Measurements from ENCODE around the gene LGALS4. TPM values are rescaled to one million over a fixed set of nuclear protein-coding genes. Genes with fewer than 3 reads are reported as not detected.
"Not testable (repeated sequence)": the region's sequence is repeated elsewhere in the genome, so short reads cannot be mapped to it uniquely, and the experiment has no call there.

The LGALS4 gene
- polyA plus RNA-seq, 4 donors, result 0.97 to 3.0 (median 2.0) TPM

GRCh38 chr19:38843175-38843758 lies 30.5 kb upstream of the LGALS4 start:
- DNase-seq (ENCODE audit: low read depth in 4 of 4, low spot score in 2 of 4), result no peak

- DNase-seq (ENCODE audit: low read depth in 4 of 4, low spot score in 2 of 4), result no peak
Measured at GRCh38 chr19:38842439-38843174, 29.9 kb upstream of the LGALS4 start.

GRCh38 chr19:38841787-38842438 lies 29.2 kb upstream of the LGALS4 start:
- no peak for DNase-seq (ENCODE audit: low read depth in 4 of 4, low spot score in 2 of 4)

- no peak for DNase-seq (ENCODE audit: low read depth in 4 of 4, low spot score in 2 of 4)
Measured at GRCh38 chr19:38841180-38841766, 28.5 kb upstream of the LGALS4 start.

GRCh38 chr19:38840583-38840968 lies 27.8 kb upstream of the LGALS4 start:
- no peak for DNase-seq (ENCODE audit: low read depth in 4 of 4, low spot score in 2 of 4)

GRCh38 chr19:38839816-38840582 lies 27.3 kb upstream of the LGALS4 start:
- no peak for DNase-seq (ENCODE audit: low read depth in 4 of 4, low spot score in 2 of 4)

DNA sequence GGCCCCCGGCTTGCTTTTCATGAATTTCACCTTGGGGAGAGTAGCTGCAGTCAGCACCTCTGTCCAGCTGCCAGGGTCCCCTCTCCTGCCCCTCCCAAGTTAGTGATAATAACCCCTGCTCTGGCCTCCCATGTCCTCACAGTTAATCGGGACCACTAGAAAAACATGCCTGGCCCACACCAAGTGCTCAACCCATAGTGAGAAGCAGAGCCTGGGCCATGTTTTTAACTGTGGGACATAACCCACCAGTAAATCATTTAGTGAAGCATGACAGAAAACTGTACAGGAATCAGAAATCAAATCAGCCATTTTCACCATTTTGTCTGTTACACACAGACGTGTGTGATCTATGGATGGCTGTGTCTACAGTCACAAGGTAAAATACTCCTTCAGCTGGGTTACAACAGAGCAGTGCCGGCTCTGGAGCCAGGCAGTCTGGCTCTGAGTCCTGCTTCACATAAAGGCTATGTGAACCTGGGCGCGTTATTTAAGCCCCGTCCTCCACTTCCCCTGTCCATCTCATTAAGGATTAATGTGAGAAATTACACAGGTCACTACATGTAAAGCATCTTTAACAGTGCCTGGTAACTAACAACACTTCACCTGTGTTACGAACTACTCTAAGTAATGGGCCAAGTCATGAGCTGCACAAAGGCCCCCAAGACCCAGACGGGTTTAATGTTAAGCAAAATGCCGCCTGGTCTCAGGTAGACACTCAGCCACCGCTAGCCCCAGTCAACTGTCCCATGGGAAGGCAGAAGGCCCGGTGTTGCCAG lies 26.4 kb upstream of the LGALS4 start:
- DNase-seq (ENCODE audit: low read depth in 4 of 4, low spot score in 2 of 4), result no peak

DNA sequence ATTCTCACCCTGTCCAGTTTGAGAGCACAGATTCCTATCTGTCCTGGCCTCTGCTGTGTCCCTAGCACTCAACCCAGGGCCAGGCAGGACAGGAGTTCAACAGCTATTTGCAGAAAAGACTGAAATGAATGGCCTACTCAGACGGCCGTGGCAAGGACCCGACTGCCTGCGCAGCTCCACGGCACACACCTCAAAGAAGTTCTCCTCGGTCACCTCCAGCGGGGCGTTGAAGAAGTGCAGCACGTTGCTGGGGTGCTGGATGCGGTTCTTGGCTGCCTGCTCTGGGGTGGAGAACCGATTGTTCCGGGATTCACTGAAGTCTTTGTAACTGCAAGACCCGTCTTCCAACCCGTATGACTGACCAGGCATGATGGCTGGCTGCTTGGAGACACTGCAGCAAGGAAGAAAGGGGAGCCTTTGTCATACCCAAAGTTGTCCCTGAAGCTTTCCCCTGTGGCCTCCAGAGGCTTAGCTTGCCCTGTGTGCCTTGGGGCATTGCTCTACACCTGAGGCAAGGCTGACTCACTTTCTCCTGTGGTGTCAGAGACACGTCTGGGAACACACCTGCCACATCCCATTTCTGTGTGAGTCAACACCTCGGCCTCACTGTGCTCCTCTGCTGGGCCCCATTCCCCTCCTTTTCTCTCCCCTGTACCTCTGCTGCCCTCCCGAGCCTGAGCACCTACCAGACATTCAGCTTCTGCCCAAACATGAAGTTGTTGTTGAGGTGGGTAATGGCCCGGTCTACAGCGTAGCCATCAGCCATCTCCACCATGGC lies 25.7 kb upstream of the LGALS4 start:
- DNase-seq (ENCODE audit: low read depth in 4 of 4, low spot score in 2 of 4), result no peak

DNA sequence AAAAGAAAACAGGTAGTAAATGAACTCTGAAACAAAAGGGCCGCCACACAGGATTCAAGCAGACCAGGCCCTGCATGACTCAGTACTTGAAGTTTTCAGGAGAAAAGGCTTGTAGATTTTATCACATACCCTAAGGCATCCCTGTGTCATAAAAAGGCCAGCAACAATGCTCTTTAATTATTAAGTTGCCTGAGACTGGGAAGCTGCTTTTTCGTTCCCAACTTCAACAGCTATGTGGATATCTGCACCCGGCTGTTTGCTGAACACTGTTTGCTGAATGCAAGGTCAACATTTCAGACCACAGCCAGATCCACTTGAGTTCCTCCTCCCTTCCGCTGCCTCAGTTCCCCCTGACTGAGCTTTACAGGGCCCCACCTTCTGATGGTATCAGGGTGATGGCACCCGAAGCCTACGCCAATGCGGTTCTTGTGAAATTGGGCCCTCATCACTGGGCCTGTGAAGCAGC lies 24.9 kb upstream of the LGALS4 start:
- no peak for DNase-seq (ENCODE audit: low read depth in 4 of 4, low spot score in 2 of 4)

- no peak for DNase-seq (ENCODE audit: low read depth in 4 of 4, low spot score in 2 of 4)
Measured at GRCh38 chr19:38836983-38837626, 24.4 kb upstream of the LGALS4 start.

DNA sequence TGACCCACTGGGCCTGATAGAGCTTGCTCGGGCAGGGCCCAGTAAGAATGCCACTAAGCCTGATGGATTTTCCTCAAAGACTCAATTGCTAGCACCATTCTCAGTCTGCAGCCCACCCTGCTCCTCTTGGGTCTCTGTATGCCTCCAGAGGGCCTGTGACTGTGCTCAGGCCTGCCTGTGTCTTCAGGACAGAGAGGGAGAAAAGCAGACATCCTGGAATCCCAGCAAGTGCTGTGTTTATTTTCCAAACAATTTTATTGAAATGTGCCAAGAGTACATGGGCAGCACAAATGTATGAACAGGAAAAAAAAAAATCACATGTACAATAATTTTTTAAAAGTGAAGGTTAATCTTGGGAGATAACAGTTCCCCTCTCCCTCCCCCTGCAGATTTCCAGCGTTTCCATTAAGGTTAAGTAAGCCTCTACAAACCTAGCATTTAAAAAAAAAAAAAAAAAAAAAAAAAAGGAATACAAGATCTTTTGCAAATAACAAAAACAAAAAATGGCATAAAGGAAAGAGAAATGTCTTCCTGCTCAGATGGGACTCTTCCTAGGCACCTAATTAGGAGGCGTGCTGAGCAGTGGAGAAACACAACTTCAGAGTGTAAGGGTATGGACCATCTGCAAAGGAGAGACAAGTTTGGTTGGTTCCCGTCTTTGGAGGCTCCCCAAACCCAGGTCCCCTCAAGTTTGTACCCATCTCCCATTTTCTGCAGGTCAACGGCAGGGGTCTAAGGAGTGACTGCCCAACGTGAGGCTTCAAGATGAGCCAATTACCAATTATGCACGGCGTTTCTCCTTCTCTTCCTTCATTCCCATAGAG lies 23.6 kb upstream of the LGALS4 start:
- DNase-seq (ENCODE audit: low read depth in 4 of 4, low spot score in 2 of 4), result no peak

DNA sequence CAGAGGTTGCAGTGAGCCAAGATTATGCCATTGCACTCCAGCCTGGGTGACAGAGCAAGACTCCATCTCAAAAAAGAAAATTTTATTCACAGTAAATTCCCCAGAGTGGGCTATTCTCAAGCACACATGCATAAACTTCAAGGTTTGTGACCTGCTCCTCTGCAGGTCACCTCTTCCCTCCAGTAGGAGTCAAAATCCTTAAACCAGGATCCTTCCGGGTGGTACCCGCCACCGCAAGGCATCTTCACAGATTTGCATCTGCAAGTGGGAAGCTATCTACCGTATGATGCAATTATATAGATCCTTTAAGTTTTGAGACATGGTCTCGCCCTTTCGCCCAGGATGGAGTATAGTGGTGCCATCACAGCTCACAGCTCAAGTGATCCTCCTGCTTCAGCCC lies 21.8 kb upstream of the LGALS4 start:
- DNase-seq (ENCODE audit: low read depth in 4 of 4, low spot score in 2 of 4), result no peak

GRCh38 chr19:38834104-38834490 lies 21.4 kb upstream of the LGALS4 start:
- DNase-seq (ENCODE audit: low read depth in 4 of 4, low spot score in 2 of 4), result no peak

GRCh38 chr19:38833092-38833425 lies 20.3 kb upstream of the LGALS4 start:
- DNase-seq (ENCODE audit: low read depth in 4 of 4, low spot score in 2 of 4), result no peak

- DNase-seq (ENCODE audit: low read depth in 4 of 4, low spot score in 2 of 4), result peak in 1 of 4 donors; percentile 55
Measured at GRCh38 chr19:38831142-38831605, 18.4 kb upstream of the LGALS4 start.

DNA sequence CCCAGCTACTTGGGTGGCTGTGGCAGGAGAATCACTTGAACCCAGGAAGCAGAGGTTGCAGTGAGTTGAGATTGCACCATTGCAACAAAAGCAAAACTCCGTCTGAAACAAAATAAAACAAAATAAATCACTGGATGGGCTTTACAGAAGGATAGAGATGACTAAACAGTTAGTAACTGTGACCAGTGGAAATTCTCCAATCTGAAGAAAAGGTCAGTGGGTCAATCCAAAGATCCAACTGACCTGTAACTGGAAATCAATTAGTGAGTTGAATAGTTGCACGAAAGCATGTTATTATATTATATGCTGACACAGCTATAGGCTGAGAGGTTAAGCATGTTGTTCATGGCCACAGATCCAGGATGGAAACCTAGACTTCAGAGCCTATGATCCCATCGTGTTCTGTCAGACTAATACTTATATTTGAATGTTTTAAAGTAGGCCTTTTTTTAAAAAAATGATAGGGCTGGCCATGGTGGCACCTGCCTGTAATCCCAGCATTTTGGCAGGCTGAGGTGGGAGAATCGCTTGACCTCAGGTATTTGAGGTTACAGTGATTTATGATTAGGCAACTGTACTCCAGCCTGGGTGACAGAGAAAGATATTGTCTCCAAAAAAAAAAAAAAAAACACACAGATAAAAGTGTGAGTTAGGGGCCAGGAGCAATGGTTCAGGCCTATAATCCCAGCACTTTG lies 17.4 kb upstream of the LGALS4 start:
- no peak for DNase-seq (ENCODE audit: low read depth in 4 of 4, low spot score in 2 of 4)

DNA sequence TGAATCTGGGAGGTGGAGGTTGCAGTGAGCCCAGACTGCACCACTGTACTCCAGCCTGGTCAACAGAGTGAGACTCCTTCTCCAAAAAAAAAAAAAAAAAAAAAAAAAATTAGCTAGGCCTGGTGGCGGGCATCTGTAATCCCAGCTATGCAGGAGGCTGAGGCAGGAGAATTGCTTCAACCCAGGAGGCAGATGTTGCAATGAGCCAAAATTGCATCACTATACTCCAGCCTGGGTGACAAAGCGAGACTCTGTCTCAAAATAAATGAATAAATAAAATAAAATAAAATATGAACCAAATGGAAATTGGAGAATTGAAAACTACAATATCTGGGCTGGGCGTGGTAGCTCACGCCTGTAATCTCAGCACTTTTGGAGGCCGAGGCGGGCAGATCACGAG lies 16.5 kb upstream of the LGALS4 start:
- not testable (repeated sequence) for DNase-seq (ENCODE audit: low read depth in 4 of 4, low spot score in 2 of 4)

Data from left renal cortex interstitium (tissue), 4 donors.